RWPE1 (cell line): ENCODE measurements around the gene MRPL12.

Source experiments
- CTCF ChIA-PET: fragments of 350-600 bp; sonication (Branson Sonifier 250); formaldehyde crosslinking; extraction: SDS; loops from one replicate; lab custom pipeline; 2021; lab: Yijun Ruan, JAX
- POLR2A ChIA-PET: fragments of 400-600 bp; formaldehyde crosslinking; extraction: SDS; loops from one replicate; lab custom pipeline; 2020; ENCODE audit warnings: antibody characterized with exemption; ENCODE audit not compliant: low non-redundant PET; lab: Yijun Ruan, JAX
- DNase-seq: peaks from one replicate; pipeline ENCODE4 v3.0.0; 2012; ENCODE audit warnings: low spot score
- H3K27ac ChIP-seq: fragments of 450-650 bp; 2 replicates; pipeline ENCODE4 v1.5.1; 2017
- CTCF ChIP-seq: fragments of 450-650 bp; conservative IDR thresholded peaks from 2 replicates; pipeline ENCODE4 v1.5.1; 2017; ENCODE audit warnings: low read depth, mild to moderate bottlenecking

MRPL12 gene

GRCh38 chr17:81726004-81726403, 22.8 kb downstream of the MRPL12 start:
- DNase-seq: no peak
- POLR2A ChIA-PET: interaction anchor here (0.6 kb wide), 1 partner anchor 266 kb away, joined by 3 read pairs; no protein-coding TSS in a partner anchor
- no peak for TF ChIP-seq CTCF
- H3K27ac ChIP-seq: peak overlapping the region; percentile 86
- CTCF ChIA-PET: interaction anchor here (0.7 kb wide), 1 partner anchor 285 kb away, joined by 3 read pairs; no protein-coding TSS in a partner anchor

- CTCF ChIA-PET: no interaction called here
- POLR2A ChIA-PET: interaction anchor here (0.6 kb wide), 1 partner anchor 130 kb away, joined by 3 read pairs; no protein-coding TSS in a partner anchor
- peak overlapping the region; percentile 11; the same call in 1 of the 2 replicates for H3K27ac ChIP-seq
- no peak for TF ChIP-seq CTCF
- no peak for DNase-seq
Measured at GRCh38 chr17:81727324-81728031, 24.3 kb downstream of the MRPL12 start.

- peak; percentile 98 for TF ChIP-seq CTCF
Measured at GRCh38 chr17:81733507-81734404, 30.6 kb downstream of the MRPL12 start.

GRCh38 chr17:81734405-81735263, 31.5 kb downstream of the MRPL12 start:
- CTCF ChIA-PET: interaction anchor here (0.6 to 2.4 kb wide), 6 partner anchors 73 to 225 kb away, joined by 3 to 11 read pairs (median 4); no protein-coding TSS in a partner anchor
- no peak for TF ChIP-seq CTCF
- H3K27ac ChIP-seq: peak overlapping the region; percentile 92
- POLR2A ChIA-PET: interaction anchor here (0.6 kb wide), 1 partner anchor 93 kb away, joined by 8 read pairs; no protein-coding TSS in a partner anchor
- DNase-seq: no peak

More at GRCh38 chr17:81733507-81734404, 30.6 kb downstream of the MRPL12 start:
- DNase-seq: peak; percentile 94
- ChIA-PET CTCF (interaction anchor here (0.6 to 2.4 kb wide), 7 partner anchors 9 to 121 kb away, joined by 3 to 11 read pairs (median 4); no protein-coding TSS in a partner anchor), POLR2A (no interaction called here)
- H3K27ac ChIP-seq: peak overlapping the region; percentile 92

- TF ChIP-seq CTCF: no peak
- ChIA-PET CTCF (interaction anchor here (0.6 to 2.4 kb wide), 5 partner anchors 73 to 224 kb away, joined by 3 to 11 read pairs (median 4); no protein-coding TSS in a partner anchor), POLR2A (interaction anchor here (0.5 to 1.0 kb wide), 3 partner anchors 98 to 287 kb away, joined by 3 to 4 read pairs (median 3); partner anchors contain the start of genes CENPX and LRRC45)
- DNase-seq: no peak
- peak overlapping the region; percentile 92 for H3K27ac ChIP-seq
Measured at GRCh38 chr17:81735264-81736102, 32.3 kb downstream of the MRPL12 start.
